CMK (cell line): ENCODE data around the gene STRADA.

Experiments used
- DNase-seq: peaks from one replicate; pipeline ENCODE4 v3.0.0-alpha.2; 2010; ENCODE audit warnings: low read depth

Gene STRADA

DNA sequence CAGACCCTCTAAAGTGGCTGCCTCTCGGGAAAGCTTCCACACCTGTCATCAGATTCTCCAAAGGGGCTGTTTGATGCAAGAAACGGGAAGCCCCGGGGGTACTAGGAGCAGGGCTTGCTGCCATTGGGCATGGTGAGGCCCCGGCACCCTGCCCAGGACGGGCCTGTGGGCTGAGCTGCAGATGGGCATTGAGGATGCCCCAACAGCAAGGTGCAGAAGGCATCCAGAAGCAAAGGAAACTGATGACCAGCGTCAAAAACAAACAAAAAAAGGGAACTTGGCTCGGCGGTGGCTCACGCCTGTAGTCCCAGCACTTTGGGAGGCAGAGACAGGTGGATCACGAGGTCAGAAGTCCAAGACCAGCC is 40.2 kb downstream of the STRADA start:
- DNase-seq: no peak

DNA sequence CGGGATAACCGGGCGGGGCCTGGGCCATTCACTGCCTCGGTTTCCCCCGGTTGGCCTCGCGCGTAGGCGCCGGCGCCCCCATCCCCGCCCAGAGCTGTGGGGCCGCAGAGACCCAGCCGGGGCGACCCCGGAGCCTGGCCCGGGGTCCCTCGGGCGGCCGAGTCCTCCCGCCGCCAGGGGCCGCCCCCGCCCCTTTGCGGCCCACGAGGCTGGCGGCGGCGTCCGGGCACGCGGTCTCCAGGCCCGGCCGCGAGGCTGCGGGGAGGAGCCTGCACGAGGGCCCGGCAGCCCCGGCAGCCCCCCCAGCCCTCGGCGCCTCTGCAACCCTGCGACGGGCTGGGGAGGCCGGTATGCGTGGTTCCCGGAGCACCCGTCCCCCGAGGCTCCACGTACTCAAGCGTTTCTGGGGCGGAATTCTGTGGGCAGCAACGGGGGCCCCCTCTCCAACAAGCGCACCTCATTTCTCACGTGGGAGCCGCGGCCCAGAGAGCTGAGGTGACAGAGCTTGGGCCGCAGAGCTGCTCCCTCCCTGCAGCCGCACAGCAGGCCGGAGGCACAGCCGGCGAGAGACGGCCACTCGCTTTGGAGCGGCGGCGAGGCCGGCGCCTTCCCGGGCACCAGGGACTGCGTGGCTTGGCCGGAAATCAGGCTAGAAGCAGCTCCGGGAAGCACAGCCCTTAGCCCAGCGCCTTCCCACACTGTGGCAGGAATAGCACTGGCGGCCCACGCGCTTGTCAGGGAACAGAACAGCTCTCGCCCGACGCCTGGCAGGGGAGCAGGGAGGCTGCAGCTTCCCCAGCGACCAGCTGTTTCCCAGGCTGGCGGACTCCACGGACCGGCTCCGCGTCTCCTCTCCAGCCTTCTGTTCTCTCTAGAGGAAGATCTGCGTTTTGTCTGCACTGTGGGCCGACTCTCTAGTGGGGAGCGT is 40.8 kb downstream of the STRADA start:
- no peak for DNase-seq

- DNase-seq: peak; percentile 74
Observed at GRCh38 chr17:63699638-63700527, 41.7 kb downstream of the STRADA start, which contains the start of gene LIMD2. Gene LIMD2, minus strand, starts transcription at chr17:63700125. Its CDS starts 827 bp downstream, at chr17:63699298.

GRCh38 chr17:63698886-63699637 is 42.5 kb downstream of the STRADA start:
- peak; percentile 95 for DNase-seq

- DNase-seq: no peak
Observed at GRCh38 chr17:63698381-63698885, 43.2 kb downstream of the STRADA start.

GRCh38 chr17:63697341-63698286 is 44.0 kb downstream of the STRADA start:
- no peak for DNase-seq

DNA sequence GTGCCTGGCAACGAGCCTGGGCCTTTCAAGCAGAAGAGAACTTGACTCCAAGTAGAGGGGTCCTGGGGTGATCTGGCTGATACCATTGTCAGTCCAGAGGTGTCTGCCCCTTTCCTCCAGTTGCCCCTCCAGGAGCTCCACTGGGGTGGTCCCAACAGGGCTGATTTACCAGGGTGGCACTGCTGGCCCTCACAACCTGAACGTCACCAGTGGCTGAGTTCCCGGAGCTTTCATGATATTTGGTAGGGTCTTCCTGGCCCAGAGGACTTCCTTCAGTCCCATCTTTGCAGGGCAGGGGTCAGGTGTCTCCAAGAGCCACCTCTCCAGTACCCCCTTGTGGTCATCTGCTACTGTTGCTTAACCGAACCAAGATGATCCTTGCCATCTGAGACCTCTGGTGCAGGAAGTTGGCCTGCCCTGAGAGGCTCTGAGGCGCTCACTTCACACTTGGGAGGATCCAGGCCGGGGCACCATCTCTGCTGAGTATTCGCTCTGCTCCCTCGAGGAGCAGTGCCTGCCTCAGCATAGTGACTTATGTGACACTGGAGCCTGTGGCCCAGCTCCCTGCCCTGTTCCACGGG is 45.1 kb downstream of the STRADA start:
- no peak for DNase-seq

- DNase-seq: no peak
Observed at GRCh38 chr17:63695889-63696288, 45.7 kb downstream of the STRADA start.

DNA sequence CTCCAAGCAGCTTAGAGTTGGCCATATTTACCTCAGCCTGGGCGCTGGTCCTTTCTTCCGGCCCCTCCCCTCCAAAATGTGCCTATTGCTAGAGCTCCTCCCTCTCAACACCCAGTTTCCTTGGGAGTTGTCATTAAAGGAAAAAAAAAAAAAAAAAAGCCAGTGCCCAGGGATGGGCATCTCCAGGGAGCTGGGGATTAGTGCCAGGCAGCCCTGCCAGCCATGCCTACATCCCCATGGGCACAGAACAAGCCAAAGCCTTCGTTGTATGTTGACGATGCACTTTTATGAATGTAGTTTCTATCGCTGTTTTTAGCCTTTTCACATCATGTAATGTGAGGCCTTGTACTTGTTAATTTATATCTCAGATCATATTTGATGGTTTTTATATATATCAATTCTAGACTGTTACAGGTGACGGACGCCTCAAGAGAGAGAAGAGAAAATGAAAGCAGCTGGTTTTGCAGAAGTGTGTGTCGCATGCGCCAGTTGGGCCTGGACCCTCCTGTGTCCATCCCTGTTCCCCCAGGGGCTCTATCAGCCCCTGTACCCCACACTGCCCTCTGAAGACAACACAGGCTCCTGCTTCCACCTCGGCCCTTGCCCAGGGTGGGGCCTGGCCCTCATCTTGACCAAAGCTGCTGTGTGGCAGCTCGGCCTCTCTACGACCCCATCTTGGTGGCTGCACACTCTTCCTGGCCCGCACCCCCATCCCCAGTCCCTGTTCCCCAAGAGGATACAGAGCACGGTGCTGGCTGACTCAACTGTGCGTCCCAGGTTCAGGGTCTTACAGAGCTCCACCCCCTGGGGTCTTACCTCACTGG is 46.4 kb downstream of the STRADA start:
- no peak for DNase-seq

GRCh38 chr17:63694229-63694949 is 47.2 kb downstream of the STRADA start:
- no peak for DNase-seq

DNA sequence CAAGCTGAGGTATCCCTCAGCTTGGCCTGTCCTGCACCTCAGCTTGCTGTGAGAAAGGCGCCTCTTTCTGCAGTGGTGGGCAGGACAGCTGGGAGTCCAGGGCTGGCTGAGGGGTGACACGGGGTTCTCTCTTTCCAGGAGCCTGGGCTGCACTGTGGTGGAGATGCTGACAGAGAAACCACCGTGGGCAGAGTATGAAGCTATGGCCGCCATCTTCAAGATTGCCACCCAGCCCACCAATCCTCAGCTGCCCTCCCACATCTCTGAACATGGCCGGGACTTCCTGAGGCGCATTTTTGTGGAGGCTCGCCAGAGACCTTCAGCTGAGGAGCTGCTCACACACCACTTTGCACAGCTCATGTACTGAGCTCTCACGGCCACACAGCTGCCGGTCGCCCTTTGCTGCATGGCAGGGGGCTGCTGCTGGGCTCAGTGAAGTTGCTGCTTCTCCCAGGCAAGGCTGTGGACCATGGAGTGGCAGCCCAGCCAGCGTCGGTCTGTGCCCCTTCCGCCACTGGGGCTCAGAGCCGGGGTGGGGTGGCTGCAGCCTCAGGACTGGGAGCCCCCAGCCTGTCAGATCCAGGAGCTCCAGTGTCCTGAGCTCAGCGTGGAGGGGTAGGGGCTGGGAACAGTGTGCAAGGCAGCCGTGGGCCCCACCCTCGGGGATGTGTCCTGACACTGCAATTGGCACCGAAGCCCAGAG is 48.0 kb downstream of the STRADA start:
- DNase-seq: no peak

DNA sequence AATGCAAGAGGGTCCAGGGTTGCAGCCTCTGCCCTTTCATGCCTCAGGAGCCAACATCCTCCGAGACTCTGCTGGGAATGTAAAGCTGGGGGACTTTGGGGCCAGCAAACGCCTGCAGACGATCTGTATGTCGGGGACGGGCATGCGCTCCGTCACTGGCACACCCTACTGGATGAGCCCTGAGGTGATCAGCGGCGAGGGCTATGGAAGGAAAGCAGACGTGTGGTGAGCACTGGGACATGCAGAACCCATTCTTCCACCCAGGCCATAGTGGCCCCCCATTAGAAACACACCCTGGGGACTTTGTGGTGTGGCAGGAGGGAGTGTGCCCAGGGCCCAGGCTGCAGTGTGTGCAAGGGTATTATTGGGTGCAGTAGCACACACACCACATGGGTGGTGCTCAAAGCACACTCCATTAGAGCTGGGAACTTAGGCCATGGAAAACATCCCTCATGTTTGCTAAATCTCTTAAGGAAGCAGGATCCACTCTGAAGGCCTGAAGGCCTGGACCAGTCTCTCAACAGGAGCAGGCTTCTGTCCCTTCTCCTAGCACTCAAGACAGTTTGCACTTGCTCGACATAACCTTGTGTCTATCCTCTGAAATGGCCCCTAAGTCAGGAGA is 49.3 kb downstream of the STRADA start:
- no peak for DNase-seq

GRCh38 chr17:63689479-63689878 is 52.1 kb downstream of the STRADA start:
- DNase-seq: no peak

DNA sequence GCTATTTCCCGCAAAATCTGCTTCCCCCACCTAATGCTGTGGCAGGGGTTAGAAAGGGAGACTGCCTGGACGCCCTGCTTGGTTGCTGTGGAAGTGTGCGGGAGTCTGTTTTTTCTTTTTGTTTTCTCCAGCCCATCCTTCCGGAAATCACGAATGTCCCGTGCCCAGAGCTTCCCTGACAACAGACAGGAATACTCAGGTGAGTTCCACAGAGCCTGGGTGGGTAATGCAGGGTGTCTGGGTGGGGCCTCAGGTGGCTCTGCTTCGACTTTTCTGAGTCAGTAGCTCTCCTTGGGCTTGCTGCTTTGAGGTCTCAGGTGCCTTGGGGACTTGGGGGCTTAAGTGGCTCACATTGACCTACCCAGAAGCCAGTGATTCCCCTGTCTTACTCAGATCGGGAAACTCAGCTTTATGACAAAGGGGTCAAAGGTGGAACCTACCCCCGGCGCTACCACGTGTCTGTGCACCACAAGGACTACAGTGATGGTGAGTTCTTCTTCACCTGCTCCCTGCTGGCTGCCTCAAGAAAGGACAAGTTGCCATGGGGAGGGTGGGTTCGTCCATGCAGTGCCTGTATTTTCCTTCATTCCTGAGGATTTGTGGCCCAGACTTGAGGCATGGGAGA is 53.1 kb downstream of the STRADA start:
- no peak for DNase-seq

DNA sequence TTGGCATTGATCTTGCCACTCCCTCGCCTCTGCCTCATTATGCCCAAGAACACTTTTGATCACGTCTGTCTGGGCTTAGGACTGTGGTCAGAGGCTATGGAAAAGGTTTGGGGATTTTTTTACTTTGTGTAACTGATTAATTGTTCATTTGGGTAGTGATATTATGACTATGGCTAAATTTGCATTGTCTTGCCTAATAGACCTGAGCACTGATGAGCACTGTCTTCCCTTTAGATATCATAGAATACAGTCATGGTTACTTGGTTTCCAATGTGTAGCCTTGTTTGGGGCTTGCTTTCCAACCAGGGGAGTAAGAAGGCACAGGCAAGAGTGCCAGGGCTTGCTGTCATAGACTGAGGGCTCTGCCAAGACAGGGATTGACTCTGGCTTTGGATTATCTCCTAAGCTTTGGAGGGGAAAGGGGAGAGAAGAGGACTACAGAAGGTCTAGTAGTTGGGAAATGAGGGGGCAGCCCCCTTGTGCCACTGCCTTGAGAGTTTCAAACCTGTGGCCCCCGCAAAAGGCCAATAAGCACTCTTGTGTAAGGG is 55.4 kb downstream of the STRADA start:
- DNase-seq: no peak

- no peak for DNase-seq
Observed at GRCh38 chr17:63685578-63685977, 56.0 kb downstream of the STRADA start.

DNA sequence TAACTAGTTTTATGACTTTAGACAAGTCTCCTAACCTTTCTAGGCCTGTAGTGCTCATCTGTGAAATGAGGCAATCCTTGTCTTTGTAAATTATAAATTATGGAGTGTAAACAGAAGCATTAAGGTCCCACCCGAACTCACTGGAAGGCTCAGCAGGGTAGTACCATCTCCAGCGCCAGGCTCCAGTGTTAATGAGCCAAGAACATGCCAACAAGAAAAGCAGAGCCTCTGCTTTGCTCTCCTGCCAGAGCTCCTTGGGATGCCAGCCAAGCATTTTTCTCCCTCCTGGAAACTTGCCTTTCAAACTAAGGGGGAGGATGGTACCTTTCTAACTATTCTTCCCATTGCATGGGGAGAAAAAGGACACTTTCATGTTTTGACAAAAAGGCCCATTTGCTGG is 56.6 kb downstream of the STRADA start:
- DNase-seq: no peak
